NCI-H345 treated with DMSO at 0.1 percent for 48 hours (cell line): ENCODE measurements around the gene SF3B3.
"Not testable (repeated sequence)": the region's sequence is repeated elsewhere in the genome, so short reads cannot be mapped to it uniquely, and the experiment has no call there.

ENCODE experiments used
- DNase-seq: peaks from one replicate; lab custom pipeline; 2025; ENCODE audit not compliant: unreplicated experiment; lab: John Stamatoyannopoulos, UW

The SF3B3 gene

GRCh38 chr16:70589416-70589815 is 65.8 kb downstream of the SF3B3 start:
- DNase-seq, result not testable (repeated sequence)

GRCh38 chr16:70589998-70590471 is 66.4 kb downstream of the SF3B3 start:
- DNase-seq, result no peak

DNA sequence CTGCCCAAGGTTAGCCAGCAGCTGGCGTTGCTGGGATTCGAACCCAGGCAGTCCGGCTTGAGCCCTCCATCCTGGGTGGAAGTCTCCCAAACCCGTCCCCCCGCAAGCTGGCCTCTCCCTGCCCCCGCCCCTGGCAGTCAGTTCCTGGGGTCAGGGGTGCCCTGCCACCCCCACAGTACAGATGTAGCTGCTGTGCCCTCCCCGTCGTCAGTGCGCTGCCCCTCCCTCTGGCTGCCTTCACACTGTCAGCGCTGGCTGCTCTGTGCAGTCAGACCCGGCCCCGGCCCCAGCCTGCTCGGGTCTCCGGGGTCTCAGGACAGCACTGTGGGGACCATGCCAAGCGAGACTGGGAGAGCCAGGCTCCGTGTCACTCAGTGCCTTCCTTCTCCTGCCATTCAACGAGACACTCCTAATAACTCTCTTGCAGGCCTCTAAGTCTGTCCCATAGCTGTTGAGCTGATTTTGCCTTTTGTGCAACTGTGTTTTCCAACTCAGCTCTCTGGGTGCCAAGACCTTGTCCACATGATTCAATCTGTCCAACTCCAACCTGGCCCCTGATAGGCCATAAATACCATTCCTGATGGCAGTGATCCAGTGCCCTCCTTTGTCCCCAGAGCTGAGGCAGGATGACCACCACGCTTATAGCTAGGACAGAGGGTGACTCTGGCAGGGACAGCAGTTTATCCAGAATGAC is 67.3 kb downstream of the SF3B3 start:
- no peak for DNase-seq

GRCh38 chr16:70591615-70592014 is 68.0 kb downstream of the SF3B3 start:
- no peak for DNase-seq

DNA sequence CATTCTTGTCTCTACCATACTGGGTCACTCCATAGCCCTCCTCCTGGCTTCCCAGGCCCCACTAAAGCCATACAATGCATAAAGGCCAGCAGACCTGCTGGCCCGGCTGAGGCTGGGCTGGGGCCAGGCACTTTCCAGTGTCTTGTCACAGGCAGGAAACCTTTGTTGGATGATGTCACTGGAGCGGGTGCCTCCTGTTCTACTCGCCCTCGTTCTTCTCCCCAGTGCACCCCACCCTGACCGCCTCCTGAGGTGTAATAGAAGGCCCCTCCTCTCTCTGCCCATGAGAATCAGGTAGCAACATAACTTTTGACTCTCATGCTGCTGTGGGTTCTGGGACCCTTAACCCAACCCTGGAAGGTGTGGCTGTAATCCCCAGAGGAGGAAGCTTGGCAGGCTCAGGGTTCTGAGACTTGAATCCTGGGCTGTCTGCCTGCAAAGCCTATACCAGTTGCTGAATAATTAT is 68.5 kb downstream of the SF3B3 start:
- no peak for DNase-seq

- no peak for DNase-seq
These were observed 69.9 kb downstream of the SF3B3 start for GRCh38 chr16:70593544-70593943.

- DNase-seq, result no peak
These were observed 71.0 kb downstream of the SF3B3 start for GRCh38 chr16:70594569-70594968.

GRCh38 chr16:70597135-70597835 is 73.7 kb downstream of the SF3B3 start:
- no peak for DNase-seq

GRCh38 chr16:70598937-70599503 is 75.4 kb downstream of the SF3B3 start:
- DNase-seq, result no peak

GRCh38 chr16:70600730-70601129 is 77.1 kb downstream of the SF3B3 start:
- no peak for DNase-seq

GRCh38 chr16:70601576-70602575 is 78.3 kb downstream of the SF3B3 start:
- no peak for DNase-seq

DNA sequence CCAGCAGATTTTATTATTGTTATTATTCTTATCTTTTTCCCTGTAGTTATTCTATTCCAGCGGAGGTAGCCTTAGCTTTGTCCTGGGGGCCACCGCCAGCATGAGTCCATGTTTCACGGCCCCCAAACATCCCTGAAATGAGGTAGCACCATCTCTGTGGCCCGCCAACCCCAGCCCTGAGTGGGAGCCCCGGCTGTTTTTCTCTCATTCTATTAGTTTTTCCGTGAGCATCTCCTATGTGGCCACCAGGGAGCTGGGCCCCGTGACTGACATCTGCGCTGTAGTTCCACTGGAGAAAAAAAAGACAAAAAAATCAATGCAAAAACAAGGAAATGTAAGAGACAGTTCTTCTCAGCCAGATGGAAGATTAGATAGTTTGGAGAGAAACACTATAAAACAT is 79.2 kb downstream of the SF3B3 start:
- no peak for DNase-seq

- no peak for DNase-seq
These were observed 81.0 kb downstream of the SF3B3 start for GRCh38 chr16:70604407-70605282.

DNA sequence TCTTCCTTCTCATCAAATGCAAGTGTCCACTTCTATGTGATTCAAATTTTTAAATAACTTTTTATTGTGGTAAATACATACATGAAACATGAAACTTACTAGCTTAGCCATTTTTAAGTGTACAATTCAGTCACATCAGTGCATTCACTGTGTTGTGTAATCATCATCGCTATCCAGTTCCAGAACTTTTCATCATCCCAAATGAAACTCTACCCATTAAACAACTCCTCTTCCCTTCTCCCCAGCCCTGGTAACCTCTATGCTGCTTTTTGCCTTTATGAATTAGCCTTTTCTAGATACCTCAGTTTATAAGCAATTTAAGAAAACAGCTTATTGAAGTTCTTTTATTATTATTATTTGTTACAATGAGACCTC is 81.7 kb downstream of the SF3B3 start:
- DNase-seq, result no peak

DNA sequence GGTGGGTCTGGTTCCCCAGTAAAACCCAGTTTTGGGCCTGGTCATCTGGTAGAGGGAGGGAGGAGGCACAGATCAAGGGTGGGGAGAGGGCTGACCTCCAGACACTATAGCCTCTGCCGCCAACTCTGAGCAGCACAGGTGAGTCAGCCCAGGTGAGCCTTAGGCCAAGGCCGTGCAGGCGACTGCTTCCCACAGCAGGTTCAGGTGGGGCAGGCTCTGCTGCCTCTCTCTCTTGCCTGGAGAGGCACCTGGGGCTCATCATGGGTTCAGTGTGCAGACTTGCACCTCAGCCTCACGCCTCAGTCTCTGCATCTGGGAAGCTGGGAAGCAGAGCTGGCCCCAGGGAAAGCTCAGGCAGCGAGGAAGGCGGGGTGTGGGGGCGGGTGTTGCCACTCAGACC is 84.9 kb downstream of the SF3B3 start:
- no peak for DNase-seq

- DNase-seq, result no peak
These were observed 86.9 kb downstream of the SF3B3 start for GRCh38 chr16:70610273-70611223.

DNA sequence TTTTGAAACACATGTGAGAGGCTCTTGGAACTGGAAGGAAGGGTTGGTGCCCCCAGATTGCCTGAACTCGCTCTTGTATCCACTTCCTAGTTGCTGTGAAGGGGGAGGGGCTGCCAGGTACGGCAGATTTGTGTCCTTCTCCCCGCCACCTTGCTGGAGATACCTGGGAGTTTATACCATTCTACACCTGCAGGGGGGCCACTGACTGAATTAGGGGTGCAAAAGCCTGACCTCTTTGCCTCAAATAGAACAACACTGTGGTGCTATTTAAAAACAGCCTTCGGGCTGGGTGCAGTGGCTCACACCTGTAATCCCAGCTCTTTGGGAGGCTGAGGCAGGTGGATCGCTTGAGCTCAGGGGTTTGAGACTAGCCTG is 87.6 kb downstream of the SF3B3 start:
- no peak for DNase-seq

DNA sequence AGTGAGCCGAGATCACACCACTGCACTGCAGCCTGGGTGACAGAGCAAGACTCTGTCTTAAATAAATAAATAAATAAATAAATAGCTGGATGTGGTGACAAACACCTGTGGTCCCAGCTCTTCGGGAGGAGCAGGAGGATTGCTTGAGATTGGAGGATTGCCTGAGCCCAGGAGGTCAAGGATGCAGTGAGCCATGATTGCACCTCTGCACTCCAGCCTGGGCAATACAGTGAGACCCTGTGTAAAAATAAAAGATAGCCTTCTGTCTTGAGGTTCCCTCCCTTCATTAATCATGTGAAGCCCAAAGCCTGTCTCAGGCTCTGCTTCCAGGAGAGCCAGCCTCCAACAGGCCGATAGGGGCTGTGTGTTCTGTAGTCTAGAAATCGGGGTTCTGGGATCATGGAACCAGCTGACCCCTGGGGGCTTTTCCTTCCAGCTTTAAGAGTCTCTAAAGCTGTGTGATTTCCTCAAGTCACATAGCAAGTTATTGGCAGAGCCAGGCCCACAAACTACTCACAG is 88.2 kb downstream of the SF3B3 start:
- no peak for DNase-seq

DNA sequence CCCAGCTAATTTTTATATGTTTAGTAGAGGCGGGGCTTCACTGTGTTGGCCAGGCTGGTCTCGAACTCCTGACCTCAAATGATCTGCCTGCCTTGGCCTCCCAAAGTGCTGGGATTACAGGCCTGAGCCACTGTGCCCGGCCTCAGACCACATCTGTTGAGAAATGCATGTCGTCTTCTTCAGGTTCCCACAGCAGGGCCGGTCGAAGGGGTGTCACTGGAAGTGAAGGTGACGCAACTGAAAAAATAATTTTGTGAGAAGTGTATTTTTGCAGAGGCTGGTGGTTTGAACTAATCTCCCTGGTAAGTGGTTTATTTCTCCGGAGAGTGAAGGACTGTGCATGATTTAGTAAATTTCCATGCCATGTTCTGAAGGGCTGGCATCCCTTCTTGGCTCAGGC is 89.3 kb downstream of the SF3B3 start:
- DNase-seq, result no peak
